ENCODE measurements around the gene TRIM61. TPM values are rescaled to one million over a fixed set of nuclear protein-coding genes. Genes with fewer than 3 reads are reported as not detected.
"Not testable (repeated sequence)": the region's sequence is repeated elsewhere in the genome, so short reads cannot be mapped to it uniquely, and the experiment has no call there.

The TRIM61 gene
- polyA plus RNA-seq, 2 donors: 0.06 TPM

GRCh38 chr4:164971929-164972328 lies 5.5 kb downstream of the TRIM61 start:
- not testable (repeated sequence) for H3K27me3 ChIP-seq (ENCODE audit: control insufficient read depth in 1 of 2, insufficient read depth in 2 of 2, low read length in 2 of 2); H3K9me3 ChIP-seq (ENCODE audit: control insufficient read depth in 2 of 2, insufficient read depth in 1 of 2, low read depth in 1 of 2, low read length in 1 of 2); H3K4me1 ChIP-seq (ENCODE audit: control insufficient read depth in 2 of 2, insufficient read depth in 2 of 2, low read length in 1 of 2); H3K27ac ChIP-seq (ENCODE audit: low read depth in 2 of 2, low read length in 1 of 2); H3K36me3 ChIP-seq (ENCODE audit: control insufficient read depth in 2 of 2, insufficient read depth in 2 of 2, low read length in 1 of 2); H3K4me3 ChIP-seq (ENCODE audit: low read depth in 1 of 2, low read length in 2 of 2)
- whole genome bisulfite sequencing, 2 donors: 94% methylated on average over 2 of the region's 2 CpGs

DNA sequence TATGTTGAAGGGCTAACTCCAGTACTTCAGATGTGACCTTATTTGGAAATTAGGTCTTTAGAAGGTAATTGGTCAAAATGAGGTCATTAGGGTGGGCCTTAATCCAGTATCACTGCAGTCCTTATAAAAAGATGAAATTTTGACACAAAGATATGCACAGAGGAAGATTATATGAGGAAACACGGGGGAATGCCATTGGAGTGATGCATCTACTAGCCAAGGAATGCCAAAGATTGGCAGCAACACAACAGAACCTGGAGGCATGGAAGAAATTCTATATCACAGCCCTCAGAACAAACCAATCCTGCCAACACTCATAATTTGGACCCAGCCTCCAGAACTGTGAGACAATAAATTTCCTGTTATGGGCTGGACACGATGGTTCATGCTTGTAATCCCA lies 17.6 kb downstream of the TRIM61 start:
- H3K9me3 ChIP-seq (ENCODE audit: control insufficient read depth in 2 of 2, insufficient read depth in 1 of 2, low read depth in 1 of 2, low read length in 1 of 2): peaks cover 2 to 7% of the 10 kb centered on the region in 2 donors

DNA sequence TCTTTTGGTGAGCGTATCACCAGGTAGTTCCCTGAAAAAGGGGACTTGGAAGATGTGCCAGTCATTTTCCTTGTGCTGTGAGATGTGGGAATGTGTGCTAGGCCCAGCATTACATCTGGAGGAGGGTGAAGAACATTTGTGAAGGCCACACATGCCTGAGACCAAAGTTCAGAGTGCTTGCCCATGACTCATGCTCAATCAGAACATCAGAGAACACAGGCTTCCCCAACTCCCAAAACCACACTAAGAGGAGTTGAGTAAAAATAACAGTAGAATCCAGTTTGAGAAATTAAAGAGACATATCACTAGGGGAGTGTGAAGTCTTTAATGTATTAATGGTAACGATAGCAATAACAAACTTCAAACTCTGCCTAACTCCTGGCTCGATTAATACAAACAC lies 18.0 kb downstream of the TRIM61 start:
- H3K27ac ChIP-seq (ENCODE audit: low read depth in 2 of 2, low read length in 1 of 2); H3K4me1 ChIP-seq (ENCODE audit: control insufficient read depth in 2 of 2, insufficient read depth in 2 of 2, low read length in 1 of 2); H3K9me3 ChIP-seq (ENCODE audit: control insufficient read depth in 2 of 2, insufficient read depth in 1 of 2, low read depth in 1 of 2, low read length in 1 of 2); H3K36me3 ChIP-seq (ENCODE audit: control insufficient read depth in 2 of 2, insufficient read depth in 2 of 2, low read length in 1 of 2); H3K4me3 ChIP-seq (ENCODE audit: low read depth in 1 of 2, low read length in 2 of 2); H3K27me3 ChIP-seq (ENCODE audit: control insufficient read depth in 1 of 2, insufficient read depth in 2 of 2, low read length in 2 of 2): not testable (repeated sequence)
- WGBS, 2 donors: 80 to 96% methylated on average over 2 of the region's 3 CpGs

More for the DNA sequence above, 17.6 kb downstream of the TRIM61 start:
- H3K4me1 ChIP-seq (ENCODE audit: control insufficient read depth in 2 of 2, insufficient read depth in 2 of 2, low read length in 1 of 2): peaks cover 0 to 4% of the 10 kb centered on the region in 2 donors
- H3K27me3 ChIP-seq (ENCODE audit: control insufficient read depth in 1 of 2, insufficient read depth in 2 of 2, low read length in 2 of 2): no peaks in the 10 kb centered on the region
- H3K36me3 ChIP-seq (ENCODE audit: control insufficient read depth in 2 of 2, insufficient read depth in 2 of 2, low read length in 1 of 2): no peaks in the 10 kb centered on the region
- no peak overlapping the region for H3K4me3 ChIP-seq (ENCODE audit: low read depth in 1 of 2, low read length in 2 of 2)
- H3K27ac ChIP-seq (ENCODE audit: low read depth in 2 of 2, low read length in 1 of 2): no peak overlapping the region
- WGBS, 2 donors: 72 to 83% methylated on average over 2 of the region's 2 CpGs

DNA sequence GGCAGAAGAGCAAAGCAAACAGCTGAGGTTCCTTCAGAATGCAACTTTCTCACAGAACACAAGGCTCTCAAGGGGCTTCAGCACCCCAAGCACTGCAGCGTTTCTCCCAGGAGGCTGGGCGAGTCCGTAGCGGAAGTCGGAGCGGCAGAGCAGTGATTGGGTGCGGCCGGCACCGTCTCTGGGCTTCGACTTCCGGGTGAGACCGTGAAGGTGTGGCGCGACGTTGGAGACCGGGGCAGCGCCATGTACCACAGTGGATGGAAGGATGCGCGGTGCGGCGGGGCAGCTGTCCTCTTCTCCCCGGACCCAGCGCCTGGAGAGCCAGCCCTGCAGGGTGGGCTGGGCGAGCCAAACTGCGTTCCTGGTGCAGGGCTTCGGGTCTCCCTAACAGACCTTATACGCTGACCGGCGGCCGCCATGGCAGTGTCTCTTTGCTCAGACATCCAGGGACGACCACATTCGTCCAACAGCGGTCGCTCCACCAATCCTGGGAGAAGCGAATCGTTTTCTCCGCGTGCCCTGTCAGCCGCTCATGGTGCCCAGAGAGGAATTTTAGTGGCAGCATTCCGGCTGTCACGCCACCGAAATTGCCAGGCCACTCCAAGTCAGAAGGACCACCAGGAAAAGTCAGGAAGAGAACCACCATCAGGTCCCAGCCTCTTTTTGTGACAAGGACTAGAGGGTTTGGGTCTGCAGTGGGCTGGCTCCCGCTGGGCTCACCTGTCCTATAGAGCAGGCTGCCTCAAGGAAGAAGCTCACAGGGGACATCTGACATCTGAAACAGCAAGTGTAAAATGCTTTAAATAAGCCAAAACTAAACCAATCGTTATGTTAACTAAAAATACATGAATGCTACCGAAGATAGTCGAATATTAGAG lies 20.5 kb downstream of the TRIM61 start:
- Histone ChIP-seq H3K9me3 (ENCODE audit: control insufficient read depth in 2 of 2, insufficient read depth in 1 of 2, low read depth in 1 of 2, low read length in 1 of 2) (peaks cover 2 to 7% of the 10 kb centered on the region in 2 donors), H3K27me3 (ENCODE audit: control insufficient read depth in 1 of 2, insufficient read depth in 2 of 2, low read length in 2 of 2) (no peaks in the 10 kb centered on the region), H3K4me1 (ENCODE audit: control insufficient read depth in 2 of 2, insufficient read depth in 2 of 2, low read length in 1 of 2) (peaks cover 0 to 4% of the 10 kb centered on the region in 2 donors), H3K27ac (ENCODE audit: low read depth in 2 of 2, low read length in 1 of 2) (peak overlapping the region in 1 of 2 donors; percentile 2), H3K36me3 (ENCODE audit: control insufficient read depth in 2 of 2, insufficient read depth in 2 of 2, low read length in 1 of 2) (no peaks in the 10 kb centered on the region), H3K4me3 (ENCODE audit: low read depth in 1 of 2, low read length in 2 of 2) (peak overlapping the region; percentile 56 to 72)
- WGBS, 2 donors: 12% methylated on average over 43 to 46 of the region's 46 CpGs

- Histone ChIP-seq H3K27me3 (ENCODE audit: control insufficient read depth in 1 of 2, insufficient read depth in 2 of 2, low read length in 2 of 2) (no peaks in the 10 kb centered on the region), H3K4me1 (ENCODE audit: control insufficient read depth in 2 of 2, insufficient read depth in 2 of 2, low read length in 1 of 2) (peaks cover 0 to 4% of the 10 kb centered on the region in 2 donors), H3K27ac (ENCODE audit: low read depth in 2 of 2, low read length in 1 of 2) (no peak overlapping the region), H3K36me3 (ENCODE audit: control insufficient read depth in 2 of 2, insufficient read depth in 2 of 2, low read length in 1 of 2) (no peaks in the 10 kb centered on the region), H3K4me3 (ENCODE audit: low read depth in 1 of 2, low read length in 2 of 2) (no peak overlapping the region), H3K9me3 (ENCODE audit: control insufficient read depth in 2 of 2, insufficient read depth in 1 of 2, low read depth in 1 of 2, low read length in 1 of 2) (peaks cover 2 to 7% of the 10 kb centered on the region in 2 donors)
- 89 to 92% methylated on average over 4 of the region's 4 CpGs for WGBS, 2 donors
These were observed 22.2 kb downstream of the TRIM61 start for GRCh38 chr4:164955107-164955805.

DNA sequence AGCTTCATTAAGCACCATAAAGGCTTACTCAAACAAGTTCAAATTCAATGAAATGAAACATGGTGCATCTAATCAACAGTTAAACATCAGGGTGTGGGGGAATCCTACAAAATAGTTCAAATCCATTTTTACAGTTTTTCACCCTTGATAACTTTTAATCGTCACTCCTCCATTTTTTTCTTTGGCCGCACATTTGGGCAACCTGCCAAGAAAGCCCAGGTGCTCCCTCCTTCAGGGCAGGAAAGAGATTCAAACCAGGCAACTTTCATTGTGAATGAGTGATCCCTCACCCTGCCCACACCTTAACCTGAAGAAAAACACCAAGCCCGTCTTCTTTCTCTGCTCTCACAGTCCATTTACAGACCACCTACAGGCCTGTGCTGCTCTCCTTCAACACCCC lies 24.9 kb downstream of the TRIM61 start:
- Histone ChIP-seq H3K36me3 (ENCODE audit: control insufficient read depth in 2 of 2, insufficient read depth in 2 of 2, low read length in 1 of 2) (no peaks in the 10 kb centered on the region), H3K9me3 (ENCODE audit: control insufficient read depth in 2 of 2, insufficient read depth in 1 of 2, low read depth in 1 of 2, low read length in 1 of 2) (peaks cover 2 to 7% of the 10 kb centered on the region in 2 donors), H3K27ac (ENCODE audit: low read depth in 2 of 2, low read length in 1 of 2) (no peak overlapping the region), H3K27me3 (ENCODE audit: control insufficient read depth in 1 of 2, insufficient read depth in 2 of 2, low read length in 2 of 2) (no peaks in the 10 kb centered on the region), H3K4me3 (ENCODE audit: low read depth in 1 of 2, low read length in 2 of 2) (no peak overlapping the region), H3K4me1 (ENCODE audit: control insufficient read depth in 2 of 2, insufficient read depth in 2 of 2, low read length in 1 of 2) (peaks cover 0 to 4% of the 10 kb centered on the region in 2 donors)
- 48 to 50% methylated on average over 3 of the region's 3 CpGs for WGBS, 2 donors

- Histone ChIP-seq H3K27ac (ENCODE audit: low read depth in 2 of 2, low read length in 1 of 2) (no peak overlapping the region), H3K4me3 (ENCODE audit: low read depth in 1 of 2, low read length in 2 of 2) (no peak overlapping the region), H3K4me1 (ENCODE audit: control insufficient read depth in 2 of 2, insufficient read depth in 2 of 2, low read length in 1 of 2) (no peaks in the 10 kb centered on the region), H3K9me3 (ENCODE audit: control insufficient read depth in 2 of 2, insufficient read depth in 1 of 2, low read depth in 1 of 2, low read length in 1 of 2) (no peaks in the 10 kb centered on the region), H3K27me3 (ENCODE audit: control insufficient read depth in 1 of 2, insufficient read depth in 2 of 2, low read length in 2 of 2) (no peaks in the 10 kb centered on the region), H3K36me3 (ENCODE audit: control insufficient read depth in 2 of 2, insufficient read depth in 2 of 2, low read length in 1 of 2) (no peaks in the 10 kb centered on the region)
- WGBS, 2 donors: 13 to 26% methylated on average over 1 of the region's 1 CpG
These were observed 27.9 kb downstream of the TRIM61 start for GRCh38 chr4:164949448-164950143.

DNA sequence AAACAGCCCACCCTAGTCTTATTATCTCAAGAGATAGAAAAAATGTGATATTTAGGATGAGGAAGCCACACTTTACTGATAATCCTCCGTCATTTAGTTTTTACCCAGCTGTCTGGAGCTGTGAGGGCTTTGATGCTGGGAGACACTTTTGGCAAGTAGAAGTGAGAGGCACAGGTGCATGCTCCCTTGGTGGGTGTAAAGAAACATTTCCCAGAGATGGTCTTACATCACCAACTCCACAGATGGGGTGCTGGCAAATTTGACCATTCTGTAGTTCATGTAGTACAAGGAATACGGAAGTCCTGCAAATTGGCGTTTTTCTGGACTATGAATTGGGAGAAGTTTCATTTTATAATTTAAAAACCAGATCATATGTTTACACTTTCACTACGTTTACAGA lies 28.5 kb downstream of the TRIM61 start:
- H3K27ac ChIP-seq (ENCODE audit: low read depth in 2 of 2, low read length in 1 of 2): no peak overlapping the region
- no peaks in the 10 kb centered on the region for H3K27me3 ChIP-seq (ENCODE audit: control insufficient read depth in 1 of 2, insufficient read depth in 2 of 2, low read length in 2 of 2)
- H3K4me3 ChIP-seq (ENCODE audit: low read depth in 1 of 2, low read length in 2 of 2): no peak overlapping the region
- H3K36me3 ChIP-seq (ENCODE audit: control insufficient read depth in 2 of 2, insufficient read depth in 2 of 2, low read length in 1 of 2): no peaks in the 10 kb centered on the region
- H3K4me1 ChIP-seq (ENCODE audit: control insufficient read depth in 2 of 2, insufficient read depth in 2 of 2, low read length in 1 of 2): no peaks in the 10 kb centered on the region
- WGBS, 2 donors: 74 to 80% methylated on average over 4 of the region's 4 CpGs
- no peaks in the 10 kb centered on the region for H3K9me3 ChIP-seq (ENCODE audit: control insufficient read depth in 2 of 2, insufficient read depth in 1 of 2, low read depth in 1 of 2, low read length in 1 of 2)

DNA sequence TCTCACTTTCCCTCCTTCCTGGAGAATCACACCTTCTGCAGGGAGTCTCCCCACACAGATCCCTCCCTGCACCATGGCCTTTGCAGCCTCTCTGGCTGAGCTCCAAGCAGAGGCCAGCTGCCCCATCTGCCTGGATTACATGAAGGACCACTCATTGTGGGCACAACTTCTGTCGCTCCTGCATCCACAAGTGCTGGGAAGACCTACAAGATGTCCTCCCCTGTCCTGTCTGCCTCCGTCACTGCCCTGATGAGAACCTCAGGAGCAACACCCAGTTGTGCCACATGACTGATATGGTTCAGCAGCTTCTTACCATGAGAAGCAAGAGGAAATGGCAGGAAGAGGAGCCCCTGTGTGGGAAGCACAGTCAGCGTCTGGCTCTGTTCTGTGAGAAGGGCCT lies 29.5 kb downstream of the TRIM61 start:
- WGBS, 2 donors: 78 to 82% methylated on average over 3 of the region's 3 CpGs

More for the DNA sequence above, 29.5 kb downstream of the TRIM61 start:
- not testable (repeated sequence) for H3K9me3 ChIP-seq (ENCODE audit: control insufficient read depth in 2 of 2, insufficient read depth in 1 of 2, low read depth in 1 of 2, low read length in 1 of 2); H3K4me3 ChIP-seq (ENCODE audit: low read depth in 1 of 2, low read length in 2 of 2); H3K4me1 ChIP-seq (ENCODE audit: control insufficient read depth in 2 of 2, insufficient read depth in 2 of 2, low read length in 1 of 2); H3K27me3 ChIP-seq (ENCODE audit: control insufficient read depth in 1 of 2, insufficient read depth in 2 of 2, low read length in 2 of 2); H3K27ac ChIP-seq (ENCODE audit: low read depth in 2 of 2, low read length in 1 of 2); H3K36me3 ChIP-seq (ENCODE audit: control insufficient read depth in 2 of 2, insufficient read depth in 2 of 2, low read length in 1 of 2)

All from esophagus (tissue), 2 donors.